OCI-LY1 (cell line): ENCODE measurements around the gene ADGRV1.
"Not testable (repeated sequence)": the region's sequence is repeated elsewhere in the genome, so short reads cannot be mapped to it uniquely, and the experiment has no call there.

Source experiments
- H2AFZ ChIP-seq: fragments of 200-600 bp; sonication (generic), shearing (Covaris generic); 2 replicates; pipeline ENCODE4 v1.6.0; 2014; ENCODE audit warnings: antibody characterized with exemption, mild to moderate bottlenecking, low read length
- H3F3A ChIP-seq: fragments of 200-600 bp; sonication (generic), shearing (Covaris generic); 2 replicates; pipeline ENCODE4 v1.6.0; 2014; ENCODE audit warnings: mild to moderate bottlenecking, antibody characterized with exemption, low read length, moderate library complexity; ENCODE audit not compliant: insufficient read depth
- H3K27ac ChIP-seq: fragments of 200-600 bp; sonication (generic); 2 replicates; pipeline ENCODE4 v1.5.1; 2014; ENCODE audit warnings: low read length, mixed run types, mild to moderate bottlenecking, low read depth; ENCODE audit not compliant: poor library complexity, severe bottlenecking
- H3K27me3 ChIP-seq: fragments of 200-600 bp; sonication (generic); 2 replicates; pipeline ENCODE4 v1.6.0; 2014; ENCODE audit warnings: antibody characterized with exemption, mild to moderate bottlenecking, low read length, moderate library complexity; ENCODE audit not compliant: insufficient read depth
- H3K36me3 ChIP-seq: fragments of 200-600 bp; sonication (generic); 2 replicates; pipeline ENCODE4 v1.6.1; 2014; ENCODE audit warnings: mild to moderate bottlenecking, antibody characterized with exemption, low read length, moderate library complexity, mixed read lengths; ENCODE audit not compliant: insufficient read depth
- H3K4me1 ChIP-seq: fragments of 200-600 bp; sonication (generic); 2 replicates; pipeline ENCODE4 v1.5.1; 2014; ENCODE audit warnings: mild to moderate bottlenecking, low read length, moderate library complexity; ENCODE audit not compliant: insufficient read depth, severe bottlenecking
- H3K4me2 ChIP-seq: fragments of 200-600 bp; sonication (generic), shearing (Covaris generic); 2 replicates; pipeline ENCODE4 v1.6.1; 2014; ENCODE audit warnings: low read length
- H3K4me3 ChIP-seq: fragments of 200-600 bp; sonication (generic); 2 replicates; pipeline ENCODE4 v1.5.1; 2014; ENCODE audit warnings: low read length, low read depth, mild to moderate bottlenecking, mixed read lengths; ENCODE audit not compliant: poor library complexity, severe bottlenecking
- H3K79me2 ChIP-seq: fragments of 200-600 bp; shearing (Covaris generic); 2 replicates; pipeline ENCODE4 v1.6.1; 2016; ENCODE audit warnings: mixed run types, low read length, mixed read lengths; ENCODE audit not compliant: insufficient read depth
- H3K9ac ChIP-seq: fragments of 200-600 bp; sonication (generic), shearing (Covaris generic); 2 replicates; pipeline ENCODE4 v1.6.1; 2014; ENCODE audit warnings: mild to moderate bottlenecking, low read length, mixed read lengths
- H3K9me2 ChIP-seq: fragments of 200-600 bp; sonication (generic), shearing (Covaris generic); 2 replicates; pipeline ENCODE4 v1.6.1; 2014; ENCODE audit warnings: low read depth, mild to moderate bottlenecking, low read length, mixed read lengths
- H3K9me3 ChIP-seq: fragments of 200-600 bp; shearing (Covaris generic); 2 replicates; pipeline ENCODE4 v1.6.1; 2014; ENCODE audit warnings: low read length, mixed read lengths
- H4K20me1 ChIP-seq: fragments of 200-600 bp; sonication (generic), shearing (Covaris generic); 2 replicates; pipeline ENCODE4 v1.6.0; 2016; ENCODE audit warnings: mild to moderate bottlenecking, low read length; ENCODE audit not compliant: insufficient read depth
- EZH2 ChIP-seq: fragments of 200-600 bp; sonication (generic), shearing (Covaris generic); IDR thresholded peaks from 2 replicates; pipeline ENCODE4 v1.8.0; 2017; ENCODE audit warnings: borderline replicate concordance, mixed run types, mild to moderate bottlenecking, antibody characterized with exemption, low read length, moderate library complexity, mixed read lengths
- TF ChIP-seq, protein P1 (sequence below): fragments of 200-600 bp; sonication (generic), shearing (Covaris generic); IDR thresholded peaks from 2 replicates; pipeline ENCODE4 v1.5.1; 2017; ENCODE audit warnings: mild to moderate bottlenecking, antibody characterized with exemption, low read length, moderate library complexity, mixed read lengths

ADGRV1 gene

DNA sequence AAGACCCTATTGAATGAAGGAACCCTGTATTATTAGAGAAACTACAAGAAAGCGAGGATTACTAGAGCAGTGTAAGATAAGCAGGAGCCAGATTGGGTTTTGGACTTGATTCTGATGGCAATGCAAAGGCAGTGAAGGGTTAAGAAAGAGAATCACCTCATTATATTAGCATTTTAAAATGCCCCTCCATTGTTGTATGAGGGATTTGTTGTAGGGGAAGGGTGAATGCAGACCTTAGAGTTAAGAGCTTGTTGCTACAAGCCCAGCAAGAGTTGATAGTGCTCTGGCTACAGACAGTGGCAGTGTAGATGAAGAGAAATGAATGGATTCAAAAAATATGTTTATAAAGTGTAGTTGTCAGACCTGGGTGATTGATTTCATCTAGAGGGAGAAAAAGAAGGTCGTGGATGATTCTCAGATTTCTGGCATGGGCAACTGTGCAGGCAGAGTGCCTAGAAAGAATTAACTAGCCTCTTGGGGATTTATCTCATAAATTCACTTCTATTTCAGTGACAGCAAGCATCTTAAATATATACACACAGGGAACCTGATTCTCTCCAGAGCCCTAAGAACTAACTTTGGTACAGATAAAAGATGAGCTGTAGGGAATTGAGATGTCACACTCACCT is 479.7 kb downstream of the ADGRV1 start:
- no peaks in the 10 kb centered on the region for H3K79me2 ChIP-seq
- no peaks in the 10 kb centered on the region for H3K9me3 ChIP-seq
- no peaks in the 10 kb centered on the region for H3F3A ChIP-seq
- no peak overlapping the region for H2AFZ ChIP-seq
- H3K4me1 ChIP-seq: no peaks in the 10 kb centered on the region
- no peak for TF ChIP-seq EZH2
- TF ChIP-seq, protein P1, sequence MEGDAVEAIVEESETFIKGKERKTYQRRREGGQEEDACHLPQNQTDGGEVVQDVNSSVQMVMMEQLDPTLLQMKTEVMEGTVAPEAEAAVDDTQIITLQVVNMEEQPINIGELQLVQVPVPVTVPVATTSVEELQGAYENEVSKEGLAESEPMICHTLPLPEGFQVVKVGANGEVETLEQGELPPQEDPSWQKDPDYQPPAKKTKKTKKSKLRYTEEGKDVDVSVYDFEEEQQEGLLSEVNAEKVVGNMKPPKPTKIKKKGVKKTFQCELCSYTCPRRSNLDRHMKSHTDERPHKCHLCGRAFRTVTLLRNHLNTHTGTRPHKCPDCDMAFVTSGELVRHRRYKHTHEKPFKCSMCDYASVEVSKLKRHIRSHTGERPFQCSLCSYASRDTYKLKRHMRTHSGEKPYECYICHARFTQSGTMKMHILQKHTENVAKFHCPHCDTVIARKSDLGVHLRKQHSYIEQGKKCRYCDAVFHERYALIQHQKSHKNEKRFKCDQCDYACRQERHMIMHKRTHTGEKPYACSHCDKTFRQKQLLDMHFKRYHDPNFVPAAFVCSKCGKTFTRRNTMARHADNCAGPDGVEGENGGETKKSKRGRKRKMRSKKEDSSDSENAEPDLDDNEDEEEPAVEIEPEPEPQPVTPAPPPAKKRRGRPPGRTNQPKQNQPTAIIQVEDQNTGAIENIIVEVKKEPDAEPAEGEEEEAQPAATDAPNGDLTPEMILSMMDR: no peak
- H3K27me3 ChIP-seq: no peaks in the 10 kb centered on the region
- H3K9ac ChIP-seq: no peak overlapping the region
- H3K9me2 ChIP-seq: no peaks in the 10 kb centered on the region
- no peak overlapping the region for H3K27ac ChIP-seq
- H3K4me2 ChIP-seq: no peak overlapping the region
- no peaks in the 10 kb centered on the region for H4K20me1 ChIP-seq
- no peaks in the 10 kb centered on the region for H3K36me3 ChIP-seq
- H3K4me3 ChIP-seq: no peak overlapping the region

DNA sequence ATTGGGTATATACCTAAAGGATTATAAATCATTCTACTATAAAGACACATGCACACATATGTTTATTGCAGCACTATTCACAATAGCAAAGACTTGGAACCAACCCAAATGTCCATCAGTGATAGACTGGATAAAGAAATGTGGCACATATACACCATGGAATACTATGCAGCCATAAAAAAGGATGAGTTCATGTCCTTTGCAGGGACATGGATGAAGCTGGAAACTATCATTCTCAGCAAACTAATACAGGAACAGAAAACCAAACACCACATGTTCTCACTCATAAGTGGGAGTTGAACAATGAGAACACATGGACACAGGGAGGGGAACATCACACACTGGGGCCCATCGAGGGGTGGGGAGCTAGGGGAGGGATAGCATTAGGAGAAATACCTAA is 482.5 kb downstream of the ADGRV1 start:
- not testable (repeated sequence) for H3K79me2 ChIP-seq, H3K27me3 ChIP-seq, H3K9ac ChIP-seq, H4K20me1 ChIP-seq, H3K4me1 ChIP-seq, H3K4me2 ChIP-seq, H2AFZ ChIP-seq, H3F3A ChIP-seq, H3K4me3 ChIP-seq, H3K9me3 ChIP-seq, H3K9me2 ChIP-seq, H3K27ac ChIP-seq, H3K36me3 ChIP-seq

DNA sequence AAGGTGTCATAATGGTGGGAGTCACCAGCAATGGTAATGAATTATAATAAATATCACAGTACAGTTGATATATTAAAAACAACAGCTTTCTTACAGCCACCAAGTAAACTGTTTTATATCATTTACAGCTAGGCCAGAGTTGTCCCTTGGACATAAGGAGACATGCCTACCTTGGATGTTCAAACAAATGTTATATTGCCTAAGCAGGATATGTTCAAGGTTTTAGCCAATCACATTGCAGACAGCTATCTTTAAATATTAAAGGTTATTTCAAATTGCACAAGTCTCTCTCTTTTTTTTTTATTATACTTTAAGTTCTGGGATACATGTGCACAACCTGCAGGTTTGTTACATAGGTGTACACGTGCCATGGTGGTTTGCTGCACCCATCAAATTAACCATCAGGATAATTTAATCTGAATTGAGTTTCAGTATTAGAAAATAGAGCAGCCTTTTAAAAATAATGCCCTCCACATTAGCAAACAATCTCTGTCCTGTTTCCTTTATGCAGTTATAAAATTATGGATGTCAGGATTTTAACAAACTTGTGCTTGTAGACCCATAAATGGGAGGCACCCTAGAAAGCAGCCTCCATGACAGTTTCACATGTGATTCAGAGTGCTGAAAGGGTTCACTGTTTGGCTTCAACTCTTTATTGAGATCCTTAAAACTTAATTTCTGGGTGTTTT is 483.8 kb downstream of the ADGRV1 start:
- Histone ChIP-seq H3K27me3 (no peaks in the 10 kb centered on the region), H3K36me3 (no peaks in the 10 kb centered on the region), H3K79me2 (no peaks in the 10 kb centered on the region), H3K9ac (no peak overlapping the region), H3K4me1 (no peaks in the 10 kb centered on the region), H4K20me1 (no peaks in the 10 kb centered on the region), H3K4me2 (no peak overlapping the region), H3K9me2 (no peaks in the 10 kb centered on the region), H3K4me3 (no peak overlapping the region), H3F3A (no peaks in the 10 kb centered on the region), H3K9me3 (no peaks in the 10 kb centered on the region), H3K27ac (no peak overlapping the region), H2AFZ (no peak overlapping the region)
- TF ChIP-seq, protein P1: no peak
- TF ChIP-seq EZH2: no peak

DNA sequence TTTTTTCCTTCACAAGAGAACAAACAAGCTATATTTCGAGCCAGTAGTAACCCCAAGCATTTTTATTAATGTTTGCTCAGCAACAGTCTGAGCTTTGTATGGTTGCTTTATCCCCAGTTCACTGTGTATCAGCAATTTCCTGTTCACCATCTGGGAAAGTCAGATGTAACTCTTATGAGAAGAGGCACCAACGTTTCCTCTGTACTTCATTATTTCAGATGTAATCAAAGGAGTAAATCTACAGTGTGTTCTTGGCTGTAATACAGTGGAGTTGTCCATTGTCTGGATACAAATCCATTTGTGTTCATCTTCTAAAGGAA is 484.3 kb downstream of the ADGRV1 start:
- no peaks in the 10 kb centered on the region for H3K36me3 ChIP-seq
- H3F3A ChIP-seq: no peaks in the 10 kb centered on the region
- H3K9me3 ChIP-seq: no peaks in the 10 kb centered on the region
- H3K79me2 ChIP-seq: no peaks in the 10 kb centered on the region
- H3K9me2 ChIP-seq: no peaks in the 10 kb centered on the region
- H3K27me3 ChIP-seq: no peaks in the 10 kb centered on the region
- H3K4me2 ChIP-seq: no peak overlapping the region
- H3K4me3 ChIP-seq: no peak overlapping the region
- no peak for TF ChIP-seq EZH2
- TF ChIP-seq, protein P1: no peak
- H3K4me1 ChIP-seq: no peaks in the 10 kb centered on the region
- no peaks in the 10 kb centered on the region for H4K20me1 ChIP-seq
- no peak overlapping the region for H2AFZ ChIP-seq
- H3K27ac ChIP-seq: no peak overlapping the region
- no peak overlapping the region for H3K9ac ChIP-seq
